A673 (cell line): ENCODE measurements around the gene CDKN3. TPM values are rescaled to one million over a fixed set of nuclear protein-coding genes. Genes with fewer than 3 reads are reported as not detected.
"Not testable (repeated sequence)": the region's sequence is repeated elsewhere in the genome, so short reads cannot be mapped to it uniquely, and the experiment has no call there.

Experiments
- BruUV-seq: library from RNA; stranded (reverse); fragments of 400-500 nt; replicated peaks from 2 replicates; lab custom pipeline; 2021; lab: Mats Ljungman, UMichigan
- CTCF ChIA-PET: fragments of 300-600 bp; sonication (Branson Sonifier 250); formaldehyde crosslinking; loops from one replicate; lab custom pipeline; 2022; ENCODE audit warnings: antibody characterized with exemption; lab: Charles Lee
- POLR2A ChIA-PET: fragments of 300-600 bp; sonication (Branson Sonifier 250); formaldehyde crosslinking; loops from one replicate; lab custom pipeline; 2022; ENCODE audit warnings: antibody characterized with exemption; ENCODE audit not compliant: low non-redundant PET; lab: Charles Lee
- DNase-seq: peaks from one replicate; pipeline ENCODE4 v3.0.0-alpha.2; 2015; ENCODE audit warnings: low spot score
- H3K27ac ChIP-seq: fragments of 200-600 bp; sonication (generic); 2 replicates; pipeline ENCODE4 v1.5.1; 2016; ENCODE audit warnings: mixed run types, low read depth, mild to moderate bottlenecking, mixed read lengths, antibody characterized with exemption, low read length; ENCODE audit not compliant: poor library complexity, severe bottlenecking
- H3K27me3 ChIP-seq: fragments of 200-600 bp; sonication (generic); replicated peaks from 2 replicates; pipeline ENCODE4 v1.6.1; 2017; ENCODE audit warnings: mixed run types, low read depth, mild to moderate bottlenecking, mixed read lengths, antibody characterized with exemption, low read length; ENCODE audit not compliant: insufficient read depth, poor library complexity
- H3K36me3 ChIP-seq: fragments of 200-600 bp; sonication (generic); 2 replicates; pipeline ENCODE4 v1.6.1; 2016; ENCODE audit warnings: mixed run types, mild to moderate bottlenecking, mixed read lengths, antibody characterized with exemption, low read length; ENCODE audit not compliant: insufficient read depth, poor library complexity, severe bottlenecking
- H3K4me1 ChIP-seq: fragments of 200-600 bp; sonication (generic); 2 replicates; pipeline ENCODE4 v1.6.1; 2017; ENCODE audit warnings: mixed run types, mild to moderate bottlenecking, mixed read lengths, antibody characterized with exemption, low read length; ENCODE audit not compliant: insufficient read depth, poor library complexity, severe bottlenecking
- H3K4me3 ChIP-seq: fragments of 200-600 bp; sonication (generic); 2 replicates; pipeline ENCODE4 v1.5.1; 2016; ENCODE audit warnings: low read depth, mixed run types, mild to moderate bottlenecking, mixed read lengths, low read length; ENCODE audit not compliant: poor library complexity, severe bottlenecking
- H3K9me3 ChIP-seq: fragments of 200-600 bp; sonication (generic); 2 replicates; pipeline ENCODE4 v1.6.1; 2016; ENCODE audit warnings: mixed run types, low read depth, mild to moderate bottlenecking, mixed read lengths, antibody characterized with exemption, low read length; ENCODE audit not compliant: poor library complexity, severe bottlenecking
- EZH2 ChIP-seq: fragments of 200-600 bp; sonication (generic); IDR thresholded peaks from 2 replicates; pipeline ENCODE4 v1.6.1; 2017; ENCODE audit warnings: borderline replicate concordance, low read depth, mild to moderate bottlenecking, mixed read lengths, antibody characterized with exemption, low read length; ENCODE audit not compliant: poor library complexity, severe bottlenecking
- intact Hi-C: fragments of 100-400 bp; cut with micrococcal nuclease; formaldehyde crosslinking; loops from one replicate; pipeline ENCODE4 v1.10.0; 2022; ENCODE audit not compliant: unreplicated experiment
- total RNA-seq: library from RNA; stranded (reverse); gene quantifications from 2 replicates; pipeline ENCODE4 v1.2.3, GENCODE V29; 2021
- TF ChIP-seq, protein P1 (sequence below): fragments of 300-800, 200-600 bp; sonication (generic); conservative IDR thresholded peaks from 2 replicates; pipeline ENCODE4 v1.5.1; 2017; ENCODE audit warnings: low read depth, mild to moderate bottlenecking, antibody characterized with exemption, low read length, moderate library complexity, mixed read lengths

The CDKN3 gene
- total RNA-seq, 1 experiment from 2014 or later, result 108 TPM

DNA sequence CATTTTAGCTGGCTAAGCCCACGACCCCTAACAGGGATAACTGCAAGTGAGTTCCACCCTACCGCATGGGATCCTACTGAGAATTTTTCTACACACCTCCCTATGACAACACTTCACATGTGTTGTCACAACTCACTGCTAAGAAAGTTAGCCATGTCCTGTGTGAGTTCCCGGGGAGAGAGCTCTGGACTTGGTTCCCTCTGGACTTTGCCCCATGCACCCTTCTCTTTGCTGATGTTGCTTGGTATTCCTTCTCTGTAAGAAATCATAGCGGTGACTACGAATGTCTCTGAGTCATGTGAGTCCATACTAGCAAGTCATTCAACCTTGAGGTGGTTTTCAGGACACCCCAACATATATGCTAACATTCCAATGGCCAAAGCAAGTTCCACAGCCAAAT lies 9.5 kb upstream of the CDKN3 start:
- no peaks in the 10 kb centered on the region for H3K4me1 ChIP-seq
- BruUV-seq, result no TSS peak
- CTCF ChIA-PET, result no interaction called here
- H3K27ac ChIP-seq, result no peak overlapping the region
- no peaks in the 10 kb centered on the region for H3K9me3 ChIP-seq
- TF ChIP-seq, protein P1, sequence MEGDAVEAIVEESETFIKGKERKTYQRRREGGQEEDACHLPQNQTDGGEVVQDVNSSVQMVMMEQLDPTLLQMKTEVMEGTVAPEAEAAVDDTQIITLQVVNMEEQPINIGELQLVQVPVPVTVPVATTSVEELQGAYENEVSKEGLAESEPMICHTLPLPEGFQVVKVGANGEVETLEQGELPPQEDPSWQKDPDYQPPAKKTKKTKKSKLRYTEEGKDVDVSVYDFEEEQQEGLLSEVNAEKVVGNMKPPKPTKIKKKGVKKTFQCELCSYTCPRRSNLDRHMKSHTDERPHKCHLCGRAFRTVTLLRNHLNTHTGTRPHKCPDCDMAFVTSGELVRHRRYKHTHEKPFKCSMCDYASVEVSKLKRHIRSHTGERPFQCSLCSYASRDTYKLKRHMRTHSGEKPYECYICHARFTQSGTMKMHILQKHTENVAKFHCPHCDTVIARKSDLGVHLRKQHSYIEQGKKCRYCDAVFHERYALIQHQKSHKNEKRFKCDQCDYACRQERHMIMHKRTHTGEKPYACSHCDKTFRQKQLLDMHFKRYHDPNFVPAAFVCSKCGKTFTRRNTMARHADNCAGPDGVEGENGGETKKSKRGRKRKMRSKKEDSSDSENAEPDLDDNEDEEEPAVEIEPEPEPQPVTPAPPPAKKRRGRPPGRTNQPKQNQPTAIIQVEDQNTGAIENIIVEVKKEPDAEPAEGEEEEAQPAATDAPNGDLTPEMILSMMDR, result no peak
- no peak for TF ChIP-seq EZH2
- peaks cover 21% of the 10 kb centered on the region for H3K27me3 ChIP-seq
- no peak overlapping the region for H3K4me3 ChIP-seq
- DNase-seq, result no peak
- no peaks in the 10 kb centered on the region for H3K36me3 ChIP-seq
- intact Hi-C loops, result no loop called here
- POLR2A ChIA-PET, result no interaction called here

- CTCF ChIA-PET, result no interaction called here
- H3K36me3 ChIP-seq, result no peaks in the 10 kb centered on the region
- H3K4me3 ChIP-seq, result no peak overlapping the region
- TF ChIP-seq, protein P1, result no peak
- TF ChIP-seq EZH2, result no peak
- no peak for DNase-seq
- intact Hi-C loops, result no loop called here
- BruUV-seq, result no TSS peak
- no peak overlapping the region for H3K27ac ChIP-seq
- H3K9me3 ChIP-seq, result no peaks in the 10 kb centered on the region
- POLR2A ChIA-PET, result no interaction called here
- H3K4me1 ChIP-seq, result no peaks in the 10 kb centered on the region
- H3K27me3 ChIP-seq, result peaks cover 10% of the 10 kb centered on the region
Measured at GRCh38 chr14:54392131-54392859, 4.5 kb upstream of the CDKN3 start.

- H3K9me3 ChIP-seq, CTCF ChIA-PET, POLR2A ChIA-PET, H3K36me3 ChIP-seq, intact Hi-C loops, H3K27me3 ChIP-seq, H3K27ac ChIP-seq, DNase-seq, BruUV-seq, H3K4me1 ChIP-seq, H3K4me3 ChIP-seq: not testable (repeated sequence)
Measured at GRCh38 chr14:54392986-54393884, 3.6 kb upstream of the CDKN3 start.
